Vagina (tissue), 2 donors: ENCODE data around the gene NFE2L1.

Experiments used
- POLR2AphosphoS5 ChIP-seq, 2 donors: sonication (generic); formaldehyde crosslinking; IDR thresholded peaks; one replicate each; pipeline ENCODE4 v1.9.0; 2017; ENCODE audit warnings: antibody characterized with exemption in 2 of 2, mild to moderate bottlenecking in 2 of 2, low read depth in 1 of 2; ENCODE audit not compliant: insufficient read depth in 1 of 2
- TF ChIP-seq, protein P1 (sequence below), 3 experiments: fragments of 450-650 bp in 2 of 3; fragments of 200-600 bp in 1 of 3; sonication (generic) in 1 of 3; IDR thresholded peaks; one replicate each; pipeline ENCODE4 v1.5.1; 2017 to 2019; ENCODE audit warnings: antibody characterized with exemption in 3 of 3, mild to moderate bottlenecking in 2 of 3, moderate library complexity in 2 of 3

DNA sequence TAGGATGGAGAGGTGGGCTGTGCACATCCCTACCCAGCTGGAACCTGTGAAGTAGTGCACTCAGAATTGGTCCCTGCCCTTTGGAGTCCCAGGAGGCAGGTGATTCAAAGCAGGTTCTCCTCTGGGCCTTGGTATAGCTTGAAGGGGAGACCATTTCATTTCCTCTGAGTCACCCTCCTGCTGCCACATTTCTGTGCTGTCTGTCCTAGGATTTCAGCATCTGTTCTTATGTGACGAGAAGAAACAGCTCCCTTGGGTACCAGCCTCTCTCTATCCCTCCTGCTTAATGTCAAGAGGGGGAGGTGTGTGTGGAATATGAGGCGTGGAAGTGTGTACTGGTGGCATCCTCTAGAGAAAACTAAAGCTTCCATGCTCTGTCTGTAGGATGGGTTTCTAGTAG, 5.0 kb upstream of the NFE2L1 start:
- TF ChIP-seq, protein P1, sequence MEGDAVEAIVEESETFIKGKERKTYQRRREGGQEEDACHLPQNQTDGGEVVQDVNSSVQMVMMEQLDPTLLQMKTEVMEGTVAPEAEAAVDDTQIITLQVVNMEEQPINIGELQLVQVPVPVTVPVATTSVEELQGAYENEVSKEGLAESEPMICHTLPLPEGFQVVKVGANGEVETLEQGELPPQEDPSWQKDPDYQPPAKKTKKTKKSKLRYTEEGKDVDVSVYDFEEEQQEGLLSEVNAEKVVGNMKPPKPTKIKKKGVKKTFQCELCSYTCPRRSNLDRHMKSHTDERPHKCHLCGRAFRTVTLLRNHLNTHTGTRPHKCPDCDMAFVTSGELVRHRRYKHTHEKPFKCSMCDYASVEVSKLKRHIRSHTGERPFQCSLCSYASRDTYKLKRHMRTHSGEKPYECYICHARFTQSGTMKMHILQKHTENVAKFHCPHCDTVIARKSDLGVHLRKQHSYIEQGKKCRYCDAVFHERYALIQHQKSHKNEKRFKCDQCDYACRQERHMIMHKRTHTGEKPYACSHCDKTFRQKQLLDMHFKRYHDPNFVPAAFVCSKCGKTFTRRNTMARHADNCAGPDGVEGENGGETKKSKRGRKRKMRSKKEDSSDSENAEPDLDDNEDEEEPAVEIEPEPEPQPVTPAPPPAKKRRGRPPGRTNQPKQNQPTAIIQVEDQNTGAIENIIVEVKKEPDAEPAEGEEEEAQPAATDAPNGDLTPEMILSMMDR (IDR thresholded peaks at IDR 0.05), result no peak
- no peak for TF ChIP-seq POLR2AphosphoS5 (IDR thresholded peaks at IDR 0.05; ENCODE audit: insufficient read depth in 1 of 2, low read depth in 1 of 2)
